ENCODE results near the gene WDR91. TPM values are rescaled to one million over a fixed set of nuclear protein-coding genes. Genes with fewer than 3 reads are reported as not detected.

The WDR91 gene
- total and polyA plus RNA-seq, 2 donors (not counting 3 experiments of a cell fraction or from before 2014, with no cell fraction given), result 6.7 to 7.0 TPM

- Histone ChIP-seq H3K27me3 (ENCODE audit: control insufficient read depth in 2 of 2, insufficient read depth in 2 of 2, low read length in 2 of 2) (no peaks in the 10 kb centered on the region), H3K4me2 (ENCODE audit: insufficient read depth, low read length) (no peak overlapping the region), H3K4me1 (ENCODE audit: control insufficient read depth, extremely low read depth, insufficient read depth, low read length) (peaks cover 23% of the 10 kb centered on the region), H3K79me2 (ENCODE audit: control insufficient read depth, insufficient read depth, low read length) (peaks cover 3% of the 10 kb centered on the region), H2AFZ (ENCODE audit: low read depth, low read length) (no peak overlapping the region), H3K9me3 (replicated peaks; ENCODE audit: control insufficient read depth, insufficient read depth, low read length) (no peaks in the 10 kb centered on the region), H4K20me1 (replicated peaks; ENCODE audit: control insufficient read depth, extremely low read depth, insufficient read depth, low read length) (no peaks in the 10 kb centered on the region), H3K9ac (replicated peaks; ENCODE audit: extremely low read depth, insufficient read depth, low read length) (no peak overlapping the region), H3K9me1 (replicated peaks; ENCODE audit: control insufficient read depth, extremely low read depth, insufficient read depth, low read length) (no peaks in the 10 kb centered on the region), H3K36me3 (ENCODE audit: control insufficient read depth in 2 of 2, extremely low read depth in 1 of 2, insufficient read depth in 2 of 2, low read length in 2 of 2) (peaks cover 4% of the 10 kb centered on the region in 2 experiments), H3K27ac (ENCODE audit: insufficient read depth, low read depth, low read length) (no peak overlapping the region), H3K4me3 (replicated peaks in 1 of 3; ENCODE audit: insufficient read depth in 1 of 3, low read depth in 1 of 3, low read length in 3 of 3) (no peak overlapping the region)
- intact Hi-C loops (cut with micrococcal nuclease) (loop anchor here (10.0 kb wide), 1 partner anchor 474 kb away; no protein-coding TSS in a partner anchor), dilution Hi-C loops (cut with MboI; ENCODE audit: extremely low pct_ligation_motif_present, low sequenced_read_pairs) (no loop called here)
- no TSS peak for BruUV-seq (replicated peaks)
- DNase-seq (ENCODE audit: low read depth, low spot score) (no peak), FAIRE-seq (no peak)
- ChIA-PET POLR2A (interaction anchor here (0.8 kb wide), 1 partner anchor 8 kb away, joined by 3 read pairs; no protein-coding TSS in a partner anchor), CTCF (interaction anchor here (0.7 to 3.8 kb wide), 6 partner anchors 8 to 538 kb away, joined by 3 to 45 read pairs (median 6); partner anchors contain the start of genes AGBL3 and WDR91)
- no peak for TF ChIP-seq MAX (IDR thresholded peaks at IDR 0.05; ENCODE audit: insufficient read depth, insufficient read length)
- TF ChIP-seq, protein P1, sequence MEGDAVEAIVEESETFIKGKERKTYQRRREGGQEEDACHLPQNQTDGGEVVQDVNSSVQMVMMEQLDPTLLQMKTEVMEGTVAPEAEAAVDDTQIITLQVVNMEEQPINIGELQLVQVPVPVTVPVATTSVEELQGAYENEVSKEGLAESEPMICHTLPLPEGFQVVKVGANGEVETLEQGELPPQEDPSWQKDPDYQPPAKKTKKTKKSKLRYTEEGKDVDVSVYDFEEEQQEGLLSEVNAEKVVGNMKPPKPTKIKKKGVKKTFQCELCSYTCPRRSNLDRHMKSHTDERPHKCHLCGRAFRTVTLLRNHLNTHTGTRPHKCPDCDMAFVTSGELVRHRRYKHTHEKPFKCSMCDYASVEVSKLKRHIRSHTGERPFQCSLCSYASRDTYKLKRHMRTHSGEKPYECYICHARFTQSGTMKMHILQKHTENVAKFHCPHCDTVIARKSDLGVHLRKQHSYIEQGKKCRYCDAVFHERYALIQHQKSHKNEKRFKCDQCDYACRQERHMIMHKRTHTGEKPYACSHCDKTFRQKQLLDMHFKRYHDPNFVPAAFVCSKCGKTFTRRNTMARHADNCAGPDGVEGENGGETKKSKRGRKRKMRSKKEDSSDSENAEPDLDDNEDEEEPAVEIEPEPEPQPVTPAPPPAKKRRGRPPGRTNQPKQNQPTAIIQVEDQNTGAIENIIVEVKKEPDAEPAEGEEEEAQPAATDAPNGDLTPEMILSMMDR (IDR thresholded peaks at IDR 0.05; ENCODE audit: extremely low read depth in 1 of 2, insufficient read depth in 1 of 2, low read depth in 1 of 2, low read length in 2 of 2), result no peak
Measured at GRCh38 chr7:135168489-135169140, 42.7 kb downstream of the WDR91 start.

DNA sequence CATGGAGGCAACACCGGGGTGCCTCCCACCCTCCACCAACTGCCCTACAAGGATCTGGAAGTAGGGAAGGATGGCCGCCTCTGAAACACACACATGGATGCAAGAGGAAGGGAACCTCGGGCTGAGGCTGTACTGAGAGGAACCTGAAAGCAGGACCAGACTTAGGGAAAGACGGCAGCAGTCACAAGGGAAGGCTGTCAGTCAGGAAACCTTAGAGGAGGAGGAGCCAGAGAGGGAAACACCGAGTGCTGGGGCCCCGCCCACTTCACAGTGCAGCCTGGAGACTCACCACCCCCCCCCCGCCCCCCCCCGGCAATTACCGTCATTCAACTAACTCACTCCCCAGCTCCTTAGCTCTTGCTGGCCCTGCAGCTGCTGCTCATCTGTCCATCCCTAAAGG, 43.3 kb downstream of the WDR91 start:
- Histone ChIP-seq H3K9me1 (replicated peaks; ENCODE audit: control insufficient read depth, extremely low read depth, insufficient read depth, low read length) (no peaks in the 10 kb centered on the region), H3K27me3 (ENCODE audit: control insufficient read depth in 2 of 2, insufficient read depth in 2 of 2, low read length in 2 of 2) (no peaks in the 10 kb centered on the region), H3K4me1 (ENCODE audit: control insufficient read depth, extremely low read depth, insufficient read depth, low read length) (peaks cover 23% of the 10 kb centered on the region), H3K36me3 (ENCODE audit: control insufficient read depth in 2 of 2, extremely low read depth in 1 of 2, insufficient read depth in 2 of 2, low read length in 2 of 2) (peaks cover 4% of the 10 kb centered on the region in 2 experiments), H3K4me3 (replicated peaks in 1 of 3; ENCODE audit: insufficient read depth in 1 of 3, low read depth in 1 of 3, low read length in 3 of 3) (no peak overlapping the region), H3K9me3 (replicated peaks; ENCODE audit: control insufficient read depth, insufficient read depth, low read length) (no peaks in the 10 kb centered on the region), H2AFZ (ENCODE audit: low read depth, low read length) (no peak overlapping the region), H3K4me2 (ENCODE audit: insufficient read depth, low read length) (no peak overlapping the region), H3K27ac (ENCODE audit: insufficient read depth, low read depth, low read length) (no peak overlapping the region), H3K79me2 (ENCODE audit: control insufficient read depth, insufficient read depth, low read length) (peaks cover 3% of the 10 kb centered on the region), H4K20me1 (replicated peaks; ENCODE audit: control insufficient read depth, extremely low read depth, insufficient read depth, low read length) (no peaks in the 10 kb centered on the region), H3K9ac (replicated peaks; ENCODE audit: extremely low read depth, insufficient read depth, low read length) (no peak overlapping the region)
- intact Hi-C loops (cut with micrococcal nuclease), result loop anchor here (10.0 kb wide), 1 partner anchor 473 kb away; no protein-coding TSS in a partner anchor
- POLR2A ChIA-PET, result no interaction called here
- no TSS peak for BruUV-seq (replicated peaks)
- CTCF ChIA-PET, result interaction anchor here (3.8 kb wide), 1 partner anchor 182 kb away, joined by 45 read pairs; the partner anchor contains the start of gene AGBL3
- dilution Hi-C loops (cut with MboI; ENCODE audit: extremely low pct_ligation_motif_present, low sequenced_read_pairs), result no loop called here
- TF ChIP-seq, protein P1 (IDR thresholded peaks at IDR 0.05; ENCODE audit: extremely low read depth in 1 of 2, insufficient read depth in 1 of 2, low read depth in 1 of 2, low read length in 2 of 2), result no peak
- no peak for TF ChIP-seq MYC (IDR thresholded peaks at IDR 0.05; ENCODE audit: low read depth, low read length)
- TF ChIP-seq FOS (IDR thresholded peaks at IDR 0.05; ENCODE audit: borderline replicate concordance, insufficient read depth, low read length), result no peak
- TF ChIP-seq POLR2AphosphoS5 (IDR thresholded peaks at IDR 0.05; ENCODE audit: insufficient read depth, low read depth, low read length), result no peak
- DNase-seq (ENCODE audit: low read depth, low spot score), result peak; percentile 39
- FAIRE-seq, result no peak

Measured in endothelial cell of umbilical vein (primary cell).